Measurements from ENCODE around the gene PDE1C. TPM values are rescaled to one million over a fixed set of nuclear protein-coding genes. Genes with fewer than 3 reads are reported as not detected.

PDE1C gene
- polyA plus RNA-seq, 1 donor, result 2.6 TPM

- WGBS (ENCODE audit: insufficient coverage, low lambda C conversion rate), result no CpG with 5 or more reads among the region's 4 CpGs
- Histone ChIP-seq H3K36me3 (ENCODE audit: control insufficient read depth, insufficient read depth, low read length) (no peaks in the 10 kb centered on the region), H3K27me3 (ENCODE audit: control insufficient read depth, insufficient read depth, low read length) (no peaks in the 10 kb centered on the region), H3K9me3 (ENCODE audit: control insufficient read depth, low read depth, low read length) (no peaks in the 10 kb centered on the region), H3K4me3 (ENCODE audit: low read length) (no peak overlapping the region), H3K4me1 (ENCODE audit: control insufficient read depth, insufficient read depth, low read length) (no peaks in the 10 kb centered on the region), H3K27ac (ENCODE audit: low read length) (no peak overlapping the region)
- DNase-seq, result no peak
Measured at GRCh38 chr7:32094516-32094915, 24.3 kb upstream of the PDE1C start.

GRCh38 chr7:32093415-32094408, 23.5 kb upstream of the PDE1C start:
- no peak for DNase-seq
- no peaks in the 10 kb centered on the region for H3K36me3 ChIP-seq (ENCODE audit: control insufficient read depth, insufficient read depth, low read length)
- no peak overlapping the region for H3K4me3 ChIP-seq (ENCODE audit: low read length)
- H3K9me3 ChIP-seq (ENCODE audit: control insufficient read depth, low read depth, low read length), result no peaks in the 10 kb centered on the region
- H3K27me3 ChIP-seq (ENCODE audit: control insufficient read depth, insufficient read depth, low read length), result no peaks in the 10 kb centered on the region
- no peaks in the 10 kb centered on the region for H3K4me1 ChIP-seq (ENCODE audit: control insufficient read depth, insufficient read depth, low read length)
- WGBS (ENCODE audit: insufficient coverage, low lambda C conversion rate), result no CpG with 5 or more reads among the region's 4 CpGs
- H3K27ac ChIP-seq (ENCODE audit: low read length), result no peak overlapping the region

GRCh38 chr7:32092346-32092745, 22.1 kb upstream of the PDE1C start:
- no peak overlapping the region for H3K4me3 ChIP-seq (ENCODE audit: low read length)
- H3K4me1 ChIP-seq (ENCODE audit: control insufficient read depth, insufficient read depth, low read length), result no peaks in the 10 kb centered on the region
- H3K36me3 ChIP-seq (ENCODE audit: control insufficient read depth, insufficient read depth, low read length), result no peaks in the 10 kb centered on the region
- H3K27ac ChIP-seq (ENCODE audit: low read length), result no peak overlapping the region
- no CpG with 5 or more reads among the region's 1 CpG for WGBS (ENCODE audit: insufficient coverage, low lambda C conversion rate)
- H3K27me3 ChIP-seq (ENCODE audit: control insufficient read depth, insufficient read depth, low read length), result no peaks in the 10 kb centered on the region
- no peaks in the 10 kb centered on the region for H3K9me3 ChIP-seq (ENCODE audit: control insufficient read depth, low read depth, low read length)
- DNase-seq, result no peak

GRCh38 chr7:32091608-32092210, 21.5 kb upstream of the PDE1C start:
- Histone ChIP-seq H3K36me3 (ENCODE audit: control insufficient read depth, insufficient read depth, low read length) (no peaks in the 10 kb centered on the region), H3K4me3 (ENCODE audit: low read length) (no peak overlapping the region), H3K27me3 (ENCODE audit: control insufficient read depth, insufficient read depth, low read length) (no peaks in the 10 kb centered on the region), H3K9me3 (ENCODE audit: control insufficient read depth, low read depth, low read length) (no peaks in the 10 kb centered on the region), H3K27ac (ENCODE audit: low read length) (no peak overlapping the region), H3K4me1 (ENCODE audit: control insufficient read depth, insufficient read depth, low read length) (no peaks in the 10 kb centered on the region)
- no CpG with 5 or more reads among the region's 4 CpGs for WGBS (ENCODE audit: insufficient coverage, low lambda C conversion rate)
- no peak for DNase-seq

- Histone ChIP-seq H3K4me1 (ENCODE audit: control insufficient read depth, insufficient read depth, low read length) (no peaks in the 10 kb centered on the region), H3K27ac (ENCODE audit: low read length) (no peak overlapping the region), H3K4me3 (ENCODE audit: low read length) (no peak overlapping the region), H3K9me3 (ENCODE audit: control insufficient read depth, low read depth, low read length) (no peaks in the 10 kb centered on the region), H3K27me3 (ENCODE audit: control insufficient read depth, insufficient read depth, low read length) (no peaks in the 10 kb centered on the region), H3K36me3 (ENCODE audit: control insufficient read depth, insufficient read depth, low read length) (no peaks in the 10 kb centered on the region)
- no peak for DNase-seq
Measured at GRCh38 chr7:32089678-32090077, 19.5 kb upstream of the PDE1C start.

GRCh38 chr7:32089256-32089655, 19.0 kb upstream of the PDE1C start:
- no peak overlapping the region for H3K4me3 ChIP-seq (ENCODE audit: low read length)
- no peak for DNase-seq
- H3K27me3 ChIP-seq (ENCODE audit: control insufficient read depth, insufficient read depth, low read length), result no peaks in the 10 kb centered on the region
- H3K4me1 ChIP-seq (ENCODE audit: control insufficient read depth, insufficient read depth, low read length), result no peaks in the 10 kb centered on the region
- no peaks in the 10 kb centered on the region for H3K36me3 ChIP-seq (ENCODE audit: control insufficient read depth, insufficient read depth, low read length)
- H3K9me3 ChIP-seq (ENCODE audit: control insufficient read depth, low read depth, low read length), result no peaks in the 10 kb centered on the region
- no peak overlapping the region for H3K27ac ChIP-seq (ENCODE audit: low read length)
- WGBS (ENCODE audit: insufficient coverage, low lambda C conversion rate), result no CpG with 5 or more reads among the region's 5 CpGs

- Histone ChIP-seq H3K4me3 (ENCODE audit: low read length) (no peak overlapping the region), H3K27ac (ENCODE audit: low read length) (no peak overlapping the region), H3K9me3 (ENCODE audit: control insufficient read depth, low read depth, low read length) (no peaks in the 10 kb centered on the region), H3K4me1 (ENCODE audit: control insufficient read depth, insufficient read depth, low read length) (no peaks in the 10 kb centered on the region), H3K27me3 (ENCODE audit: control insufficient read depth, insufficient read depth, low read length) (no peaks in the 10 kb centered on the region), H3K36me3 (ENCODE audit: control insufficient read depth, insufficient read depth, low read length) (no peaks in the 10 kb centered on the region)
- WGBS (ENCODE audit: insufficient coverage, low lambda C conversion rate), result no CpG with 5 or more reads among the region's 18 CpGs
- no peak for DNase-seq
Measured at GRCh38 chr7:32088451-32088881, 18.3 kb upstream of the PDE1C start.

GRCh38 chr7:32079510-32079909, 9.3 kb upstream of the PDE1C start:
- H3K9me3 ChIP-seq (ENCODE audit: control insufficient read depth, low read depth, low read length), result no peaks in the 10 kb centered on the region
- no peak overlapping the region for H3K27ac ChIP-seq (ENCODE audit: low read length)
- WGBS (ENCODE audit: insufficient coverage, low lambda C conversion rate), result no CpG with 5 or more reads among the region's 6 CpGs

GRCh38 chr7:32078824-32079223, 8.6 kb upstream of the PDE1C start:
- Histone ChIP-seq H3K27ac (ENCODE audit: low read length) (no peak overlapping the region), H3K9me3 (ENCODE audit: control insufficient read depth, low read depth, low read length) (no peaks in the 10 kb centered on the region), H3K4me3 (ENCODE audit: low read length) (no peak overlapping the region), H3K27me3 (ENCODE audit: control insufficient read depth, insufficient read depth, low read length) (peaks cover 8% of the 10 kb centered on the region), H3K36me3 (ENCODE audit: control insufficient read depth, insufficient read depth, low read length) (no peaks in the 10 kb centered on the region), H3K4me1 (ENCODE audit: control insufficient read depth, insufficient read depth, low read length) (no peaks in the 10 kb centered on the region)
- no peak for DNase-seq
- WGBS (ENCODE audit: insufficient coverage, low lambda C conversion rate), result 80% methylated on average over 1 of the region's 2 CpGs

More at GRCh38 chr7:32079510-32079909, 9.3 kb upstream of the PDE1C start:
- Histone ChIP-seq H3K36me3 (ENCODE audit: control insufficient read depth, insufficient read depth, low read length) (no peaks in the 10 kb centered on the region), H3K27me3 (ENCODE audit: control insufficient read depth, insufficient read depth, low read length) (peaks cover 6% of the 10 kb centered on the region), H3K4me3 (ENCODE audit: low read length) (no peak overlapping the region), H3K4me1 (ENCODE audit: control insufficient read depth, insufficient read depth, low read length) (no peaks in the 10 kb centered on the region)
- DNase-seq, result no peak

- Histone ChIP-seq H3K27me3 (ENCODE audit: control insufficient read depth, insufficient read depth, low read length) (peaks cover 12% of the 10 kb centered on the region), H3K27ac (ENCODE audit: low read length) (no peak overlapping the region), H3K4me1 (ENCODE audit: control insufficient read depth, insufficient read depth, low read length) (no peaks in the 10 kb centered on the region), H3K36me3 (ENCODE audit: control insufficient read depth, insufficient read depth, low read length) (no peaks in the 10 kb centered on the region), H3K9me3 (ENCODE audit: control insufficient read depth, low read depth, low read length) (no peaks in the 10 kb centered on the region), H3K4me3 (ENCODE audit: low read length) (no peak overlapping the region)
- DNase-seq, result no peak
- WGBS (ENCODE audit: insufficient coverage, low lambda C conversion rate), result 91% methylated on average over 3 of the region's 5 CpGs
Measured at GRCh38 chr7:32077806-32078205, 7.6 kb upstream of the PDE1C start.
